Posterior vena cava (tissue), 2 donors: ENCODE results near the gene PRKAR2B. TPM values are rescaled to one million over a fixed set of nuclear protein-coding genes. Genes with fewer than 3 reads are reported as not detected.
"Not testable (repeated sequence)": the region's sequence is repeated elsewhere in the genome, so short reads cannot be mapped to it uniquely, and the experiment has no call there.

ENCODE experiments used
- DNase-seq: peaks from one replicate; pipeline ENCODE4 v3.0.0-alpha.2; 2020; ENCODE audit warnings: low spot score
- intact Hi-C, 2 donors: fragments of 100-400 bp; cut with DNase I; formaldehyde crosslinking; loops; one replicate each; pipeline versions ENCODE4 v1.14.1 to v1.14.2; 2022 to 2023
- total RNA-seq, 2 donors: library from RNA; stranded (reverse); fragmentation: NEBNext Ultra II Directional; extraction: Animal tissue kit (Norgen Biotek cat#: 25700); gene quantifications; one replicate each; pipeline ENCODE4 v1.2.1, GENCODE V29; 2021
- donor health status: DM: yes; HTN: yes; CAD: no.
- donor health status: DM: yes; HTN: yes; CAD: no.

The PRKAR2B gene
- total RNA-seq, 2 donors from 2014 or later: 4.7 to 5.8 TPM

DNA sequence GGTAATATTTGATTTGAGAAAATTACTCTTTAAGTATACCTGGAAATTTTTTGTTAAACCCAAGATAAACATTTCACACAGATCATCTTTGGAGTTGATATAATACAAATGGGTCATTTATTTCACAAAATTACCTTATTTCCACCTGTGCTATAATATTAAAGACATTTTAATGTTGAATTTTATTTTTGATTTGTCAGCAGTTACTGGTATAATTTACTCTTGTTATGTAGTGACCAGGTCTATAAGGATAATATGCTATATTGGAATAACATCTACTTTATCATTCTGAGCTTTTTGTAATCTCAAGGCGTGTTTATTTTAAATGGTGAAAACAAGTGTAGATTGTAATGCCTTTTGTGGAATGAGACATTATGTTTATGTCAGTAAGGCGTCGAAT lies 26.6 kb downstream of the PRKAR2B start:
- intact Hi-C loops: no loop called here

DNA sequence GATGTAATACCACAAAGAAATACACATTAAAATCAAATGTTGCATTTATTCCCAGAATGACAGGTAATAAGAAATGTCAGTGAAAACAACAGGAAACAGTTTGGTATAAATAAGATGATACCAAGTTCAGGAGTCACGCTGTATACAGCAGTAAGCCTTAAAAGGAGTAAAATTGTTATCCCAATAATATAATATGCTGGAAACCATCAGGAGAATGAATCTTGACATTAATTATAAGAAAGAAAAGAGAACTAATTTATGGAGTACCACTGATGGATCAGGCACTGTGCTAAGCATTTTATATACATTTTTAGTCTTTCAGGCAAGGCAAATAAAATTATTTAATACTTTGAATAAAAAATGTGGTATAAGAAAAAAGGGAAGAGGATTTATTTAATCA lies 27.6 kb downstream of the PRKAR2B start:
- intact Hi-C loops: no loop called here
- DNase-seq: no peak

More for the DNA sequence above, 26.6 kb downstream of the PRKAR2B start:
- DNase-seq: no peak

GRCh38 chr7:107075863-107076574 lies 31.5 kb downstream of the PRKAR2B start:
- DNase-seq: no peak
- intact Hi-C loops: no loop called here

DNA sequence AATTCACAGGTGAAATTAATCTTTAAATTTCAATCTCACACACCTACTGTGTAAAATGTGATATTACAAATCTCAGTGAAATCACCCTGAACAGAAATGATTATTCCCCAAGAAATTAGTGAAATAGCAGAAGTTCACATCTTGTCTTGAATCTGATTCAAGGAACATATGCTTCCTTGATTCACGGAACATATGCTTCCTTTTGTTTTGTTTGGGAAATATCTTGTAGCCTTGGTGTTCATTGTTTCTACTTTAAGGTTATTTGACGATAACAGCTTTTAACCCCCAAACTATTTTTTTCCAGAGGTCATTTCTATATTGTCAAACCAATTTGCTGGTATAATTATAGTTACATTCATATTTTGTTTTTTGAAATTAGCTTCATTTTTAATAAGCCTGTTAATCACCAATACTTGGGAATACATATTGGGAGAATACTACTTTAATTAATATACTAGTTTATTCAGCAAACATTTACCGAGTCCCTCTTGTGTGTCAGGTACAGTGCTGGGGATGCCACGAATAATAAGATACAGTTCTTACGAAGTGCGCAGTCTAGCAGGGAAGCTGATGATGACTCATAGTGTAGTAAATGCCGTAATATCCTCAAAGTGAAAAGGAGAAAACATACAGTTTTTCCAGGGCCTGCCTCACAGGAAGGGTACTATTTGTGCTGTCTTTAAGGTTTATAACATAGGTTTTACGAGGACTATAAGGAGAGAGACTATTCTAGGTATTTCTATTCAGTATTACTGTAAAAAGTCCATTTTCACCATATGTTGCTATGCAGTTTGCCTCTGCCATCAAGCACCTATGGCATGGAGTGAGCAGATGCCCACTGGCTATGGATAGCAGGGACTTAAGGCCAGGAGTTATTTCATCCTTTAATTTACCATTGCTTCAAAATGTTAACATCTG lies 32.5 kb downstream of the PRKAR2B start:
- intact Hi-C loops: no loop called here
- DNase-seq: no peak

- intact Hi-C loops: no loop called here
These were observed 33.4 kb downstream of the PRKAR2B start for GRCh38 chr7:107077699-107078516.

DNA sequence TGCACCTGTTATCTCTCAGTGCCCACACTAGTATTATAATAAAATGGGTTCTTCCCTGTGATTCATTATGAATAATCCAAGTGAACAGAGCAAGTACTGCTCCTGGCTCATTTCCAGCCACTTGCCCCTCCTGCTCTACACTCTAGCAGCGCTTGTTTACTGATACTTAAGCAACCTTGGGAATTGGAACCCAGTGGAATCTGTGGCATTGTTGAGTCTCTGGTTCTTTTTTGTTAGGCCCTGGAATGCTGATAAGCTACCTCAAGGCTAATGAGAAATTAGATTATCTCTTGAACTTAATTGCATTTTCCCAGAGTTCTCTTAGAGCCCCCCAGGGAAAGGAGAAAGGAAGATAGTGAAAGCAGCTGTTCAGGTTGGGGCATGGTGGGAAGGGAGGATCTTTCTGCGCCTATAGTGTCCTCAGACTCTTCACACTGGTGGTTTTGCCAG lies 34.0 kb downstream of the PRKAR2B start:
- no peak for DNase-seq
- intact Hi-C loops: no loop called here

More at GRCh38 chr7:107077699-107078516, 33.4 kb downstream of the PRKAR2B start:
- no peak for DNase-seq

GRCh38 chr7:107079212-107079940 lies 34.9 kb downstream of the PRKAR2B start:
- DNase-seq: no peak
- intact Hi-C loops: no loop called here

DNA sequence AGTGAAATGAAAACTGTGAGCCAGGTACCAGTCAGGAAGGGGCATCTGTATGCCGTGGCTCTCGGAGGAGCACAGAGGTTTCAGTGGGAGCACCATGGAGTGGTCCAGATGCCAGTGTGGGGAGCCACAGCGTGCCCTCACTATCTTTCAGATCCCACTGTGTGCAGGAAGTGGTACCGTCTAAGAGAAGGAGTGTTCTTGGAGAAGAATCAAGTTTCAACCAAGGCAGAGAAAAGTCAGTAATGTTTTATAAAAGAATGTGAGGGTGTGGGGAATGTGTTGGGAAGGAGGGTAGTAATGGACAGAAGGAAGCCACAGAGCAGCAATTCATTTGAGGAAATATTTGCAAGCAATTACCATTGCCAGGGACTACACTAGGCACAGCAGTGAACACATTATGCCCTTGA lies 35.6 kb downstream of the PRKAR2B start:
- DNase-seq: no peak
- intact Hi-C loops: no loop called here

DNA sequence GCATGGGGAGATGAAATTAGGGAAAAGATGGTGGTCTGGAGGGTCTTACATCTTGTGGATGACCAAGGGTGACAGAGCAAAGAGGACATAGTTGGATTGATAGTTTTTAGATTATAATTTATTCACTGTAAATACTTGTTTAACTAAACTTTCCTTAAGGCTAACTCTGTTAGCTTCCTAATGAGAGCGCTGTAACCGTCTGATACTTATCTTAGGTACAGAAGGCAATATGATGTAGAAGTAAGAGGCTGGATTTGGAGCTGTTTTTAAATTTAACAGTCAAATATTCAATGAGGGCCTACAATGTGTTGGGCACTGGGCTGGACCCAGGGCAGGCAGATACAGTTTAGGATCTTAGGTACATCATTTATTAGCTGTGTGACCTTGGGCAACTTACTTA lies 36.0 kb downstream of the PRKAR2B start:
- intact Hi-C loops: no loop called here
- no peak for DNase-seq

DNA sequence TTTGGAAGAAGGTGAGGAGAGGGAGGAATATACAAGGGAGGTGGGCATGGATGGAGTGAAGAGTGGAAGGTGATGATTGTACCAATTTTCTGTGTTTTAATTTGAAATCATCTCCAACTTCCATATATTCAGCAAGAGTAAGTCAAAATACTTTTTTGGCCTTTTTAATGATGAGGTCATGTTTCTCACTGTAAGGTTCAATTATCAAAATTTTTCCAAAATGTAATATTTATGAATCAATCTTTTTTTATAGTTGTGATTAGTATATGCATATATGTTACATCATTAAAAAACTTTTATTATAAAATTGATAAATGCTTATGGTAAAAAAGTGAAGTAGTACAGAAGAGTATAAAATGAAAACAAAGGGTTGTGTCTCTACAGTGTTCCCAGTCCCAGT lies 40.7 kb downstream of the PRKAR2B start:
- intact Hi-C loops: loop anchor here in 1 of 2 donors (5.0 kb wide), 1 partner anchor 232 kb away; no protein-coding TSS in a partner anchor
- DNase-seq: no peak

DNA sequence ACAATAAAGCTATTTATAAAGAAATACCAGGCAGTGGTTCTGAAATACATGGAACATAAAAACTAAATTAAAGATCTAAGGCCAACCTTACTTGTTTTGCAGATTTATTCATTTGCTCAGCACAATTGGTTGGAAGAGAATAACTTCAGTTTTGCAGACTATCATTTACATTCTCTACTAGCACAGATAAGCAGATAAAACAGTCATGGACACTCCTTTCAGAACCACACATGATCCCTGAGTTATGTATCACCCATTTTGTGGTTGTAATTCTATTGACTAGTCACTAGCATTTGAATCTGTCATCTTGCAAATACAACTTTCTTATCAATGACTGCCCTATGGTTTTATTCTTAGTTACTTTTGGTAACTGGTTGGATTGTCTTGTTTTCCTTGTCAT lies 45.1 kb downstream of the PRKAR2B start:
- DNase-seq: no peak
- intact Hi-C loops: loop anchor here in 1 of 2 donors (5.0 kb wide), 1 partner anchor 228 kb away; no protein-coding TSS in a partner anchor

DNA sequence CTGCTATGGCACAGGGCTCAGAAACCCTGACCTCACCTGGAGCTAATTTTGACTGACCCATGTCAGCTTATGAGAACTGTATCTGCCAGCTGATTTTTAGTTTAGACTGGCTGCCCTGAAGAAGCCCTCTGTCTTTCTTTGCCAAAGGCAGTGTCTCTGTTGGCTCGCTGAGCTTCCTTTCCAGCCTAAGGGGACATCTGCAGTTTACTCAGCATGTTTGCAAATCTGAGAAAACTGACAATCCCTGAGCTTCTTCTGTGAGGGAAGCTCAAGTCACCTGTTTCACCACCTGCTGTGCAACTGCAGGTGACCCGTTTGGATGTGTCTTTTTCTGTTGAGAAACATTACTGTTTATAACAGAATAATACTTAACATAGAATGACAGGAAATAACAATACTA lies 46.0 kb downstream of the PRKAR2B start:
- no peak for DNase-seq
- intact Hi-C loops: no loop called here

- no peak for DNase-seq
- intact Hi-C loops: no loop called here
These were observed 46.8 kb downstream of the PRKAR2B start for GRCh38 chr7:107091306-107091705.

DNA sequence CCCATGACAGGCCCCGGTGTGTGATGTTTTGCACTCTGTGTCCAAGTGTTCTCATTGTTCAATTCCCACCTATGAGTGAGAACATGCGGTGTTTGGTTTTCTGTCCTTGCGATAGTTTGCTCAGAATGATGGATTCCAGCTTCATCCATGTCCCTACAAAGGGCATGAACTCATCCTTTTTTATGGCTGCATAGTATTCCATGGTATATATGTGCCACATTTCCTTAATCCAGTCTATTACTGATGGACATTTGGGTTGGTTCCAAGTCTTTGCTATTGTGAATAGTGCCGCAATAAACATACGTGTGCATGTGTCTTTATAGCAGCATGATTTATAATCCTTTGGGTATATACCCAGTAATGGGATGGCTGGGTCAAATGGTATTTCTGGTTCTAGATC lies 49.2 kb downstream of the PRKAR2B start:
- DNase-seq, intact Hi-C loops: not testable (repeated sequence)

- intact Hi-C loops, DNase-seq: not testable (repeated sequence)
These were observed 54.6 kb downstream of the PRKAR2B start for GRCh38 chr7:107099154-107099553.

DNA sequence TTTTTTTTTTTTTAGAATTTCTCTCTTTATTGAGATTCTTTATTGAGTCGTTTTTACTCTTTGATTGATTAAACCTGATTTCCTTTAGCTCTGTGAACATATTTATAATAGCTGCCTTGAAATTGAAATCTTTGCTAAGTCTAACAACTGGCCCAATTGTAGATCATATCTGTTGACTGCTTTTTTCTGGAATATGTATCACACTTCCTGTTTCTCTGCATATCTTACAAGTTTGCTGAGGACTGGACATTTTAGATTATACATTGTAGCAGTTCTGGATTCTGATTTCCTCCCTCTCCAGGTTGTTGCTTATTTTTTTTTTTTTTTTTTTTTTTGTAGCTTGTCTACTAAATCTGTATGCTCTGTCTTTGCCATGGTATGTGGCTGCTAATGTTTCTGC lies 56.3 kb downstream of the PRKAR2B start:
- intact Hi-C loops: no loop called here
- no peak for DNase-seq

DNA sequence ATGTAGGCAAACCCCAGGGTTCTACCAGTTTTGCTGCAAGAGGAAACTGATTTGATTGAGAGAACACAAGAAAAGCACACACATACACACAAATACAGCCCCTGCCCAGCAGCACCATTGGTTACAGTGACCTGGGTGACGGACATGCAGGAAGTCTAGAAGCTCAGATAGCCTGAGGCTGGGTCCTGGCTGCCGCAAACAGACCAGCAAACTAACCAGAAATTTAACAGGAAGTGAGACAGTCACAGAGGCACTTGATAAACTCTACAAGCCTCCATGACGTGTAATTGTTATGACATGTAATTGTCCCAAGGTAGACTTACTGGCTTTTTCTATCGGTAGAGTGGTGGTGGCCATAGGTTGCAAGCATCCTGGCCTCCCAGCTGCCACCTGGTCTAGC lies 58.9 kb downstream of the PRKAR2B start:
- intact Hi-C loops: no loop called here

DNA sequence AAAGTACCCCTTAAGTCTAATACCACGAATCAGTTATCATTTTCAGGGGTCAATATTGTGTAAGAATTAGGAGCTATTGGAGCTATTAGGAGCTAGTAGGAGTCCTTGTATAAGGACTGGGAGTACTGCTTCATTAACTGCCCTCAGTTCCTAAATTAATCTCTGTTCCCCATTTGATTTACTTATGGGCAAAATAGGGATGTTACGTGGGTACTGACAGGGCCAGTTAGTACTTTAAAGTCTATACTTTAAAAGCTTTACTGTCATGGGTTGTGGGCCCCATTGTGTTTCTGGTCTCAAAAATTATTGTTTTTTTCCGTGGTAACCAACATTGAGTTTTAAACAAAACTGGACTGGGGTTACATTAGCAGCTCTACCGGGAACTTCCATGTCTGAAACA lies 60.3 kb downstream of the PRKAR2B start:
- intact Hi-C loops: no loop called here
- DNase-seq: no peak

More for the DNA sequence above, 58.9 kb downstream of the PRKAR2B start:
- no peak for DNase-seq
